ENCODE data around the gene ANKS1A.

GRCh38 chr6:35093783-35094182, 204.7 kb downstream of the ANKS1A start:
- no peak for TF ChIP-seq CTCF (conservative IDR thresholded peaks at IDR 0.05; ENCODE audit: low read length)
- TF ChIP-seq EZH2phosphoT487 (IDR thresholded peaks at IDR 0.05; ENCODE audit: borderline replicate concordance) = no peak

All from Loucy (cell line).